Lung (tissue), 12 donors: ENCODE results near the gene DENND1C. TPM values are rescaled to one million over a fixed set of nuclear protein-coding genes. Genes with fewer than 3 reads are reported as not detected.

Experiments used
- ATAC-seq: fragments of 200-7000 bp; cut with Tn5 transposase; one replicate; pipeline ENCODE4 v1.9.1; 2020; ENCODE audit warnings: moderate number of reproducible peaks; ENCODE audit not compliant: insufficient read depth, low FRiP score
- DNase-seq, 3 donors: peaks; one replicate each; pipeline ENCODE4 v3.0.0-alpha.2; 2013 to 2017
- H3K27ac ChIP-seq, 2 donors: one replicate each; pipeline ENCODE4 v1.5.1; 2013; ENCODE audit warnings: mild to moderate bottlenecking in 2 of 2, moderate library complexity in 2 of 2, control low read depth in 1 of 2, inconsistent platforms in 1 of 2, low read depth in 1 of 2, low read length in 1 of 2
- H3K27me3 ChIP-seq, 3 donors: one replicate each; pipeline ENCODE4 v1.5.1; 2013; ENCODE audit warnings: low read length in 2 of 3; ENCODE audit not compliant: control insufficient read depth in 3 of 3, insufficient read depth in 3 of 3
- H3K36me3 ChIP-seq, 4 donors: one replicate each; pipeline ENCODE4 v1.5.1; 2013; ENCODE audit warnings: low read length in 4 of 4, mild to moderate bottlenecking in 1 of 4, moderate library complexity in 1 of 4; ENCODE audit not compliant: control insufficient read depth in 4 of 4, insufficient read depth in 4 of 4
- H3K4me1 ChIP-seq, 5 donors: one replicate each; pipeline ENCODE4 v1.5.1; 2013; ENCODE audit warnings: low read length in 5 of 5, mild to moderate bottlenecking in 2 of 5, moderate library complexity in 1 of 5; ENCODE audit not compliant: control insufficient read depth in 5 of 5, insufficient read depth in 5 of 5
- H3K4me3 ChIP-seq: one replicate; pipeline ENCODE4 v1.5.1; 2013; ENCODE audit warnings: mild to moderate bottlenecking, control low read depth, moderate library complexity
- H3K9ac ChIP-seq, 2 donors: one replicate each; pipeline ENCODE4 v1.5.1; 2013; ENCODE audit warnings: low read length in 2 of 2, control low read depth in 1 of 2; ENCODE audit not compliant: insufficient read depth in 1 of 2
- H3K9me3 ChIP-seq, 4 donors: one replicate each; pipeline ENCODE4 v1.5.1; 2013; ENCODE audit warnings: low read length in 3 of 4, mild to moderate bottlenecking in 1 of 4, moderate library complexity in 1 of 4; ENCODE audit not compliant: control insufficient read depth in 4 of 4, insufficient read depth in 3 of 4
- WGBS, 2 donors: extraction: QIAGEN DNeasy Blood & Tissue Kit; methylation state at CpG; one replicate each; pipeline ENCODE4 v1.1.7; 2013; 5-methylcytosine and 5-hydroxymethylcytosine counted together
- polyA plus RNA-seq, 2 donors: library from polyadenylated mRNA; stranded (reverse); fragments of 200-250 nt; gene quantifications; one replicate each; pipeline ENCODE4 v1.2.1, GENCODE V29; 2013
- total RNA-seq, 2 donors: library from RNA; depleted of rRNA in 1 of 2; stranded (reverse); fragments of >200 nt in 1 of 2; gene quantifications; one replicate each; pipeline ENCODE4 v1.2.1, GENCODE V29; 2014 to 2021
- TF ChIP-seq, protein P1 (sequence below): IDR thresholded peaks from 2 replicates; pipeline ENCODE4 v1.5.1; 2012; ENCODE audit warnings: mild to moderate bottlenecking; ENCODE audit errors: control extremely low read depth, extremely low read depth
- donor health status: control.
- donor health status: control.
- donor health status: Bipolar disorder and iron deficiency.
- donor health status: healthy.
- donor health status: DM: yes; HTN: yes; CAD: no.

DENND1C gene
- total and polyA plus RNA-seq, 4 donors, result 2.7 to 11.0 (median 9.3) TPM

- peaks cover 0 to 10% (median 4%) of the 10 kb centered on the region in 4 donors for H3K9me3 ChIP-seq
- no peaks in the 10 kb centered on the region for H3K4me1 ChIP-seq
- H3K4me3 ChIP-seq, result no peak overlapping the region
- TF ChIP-seq, protein P1, sequence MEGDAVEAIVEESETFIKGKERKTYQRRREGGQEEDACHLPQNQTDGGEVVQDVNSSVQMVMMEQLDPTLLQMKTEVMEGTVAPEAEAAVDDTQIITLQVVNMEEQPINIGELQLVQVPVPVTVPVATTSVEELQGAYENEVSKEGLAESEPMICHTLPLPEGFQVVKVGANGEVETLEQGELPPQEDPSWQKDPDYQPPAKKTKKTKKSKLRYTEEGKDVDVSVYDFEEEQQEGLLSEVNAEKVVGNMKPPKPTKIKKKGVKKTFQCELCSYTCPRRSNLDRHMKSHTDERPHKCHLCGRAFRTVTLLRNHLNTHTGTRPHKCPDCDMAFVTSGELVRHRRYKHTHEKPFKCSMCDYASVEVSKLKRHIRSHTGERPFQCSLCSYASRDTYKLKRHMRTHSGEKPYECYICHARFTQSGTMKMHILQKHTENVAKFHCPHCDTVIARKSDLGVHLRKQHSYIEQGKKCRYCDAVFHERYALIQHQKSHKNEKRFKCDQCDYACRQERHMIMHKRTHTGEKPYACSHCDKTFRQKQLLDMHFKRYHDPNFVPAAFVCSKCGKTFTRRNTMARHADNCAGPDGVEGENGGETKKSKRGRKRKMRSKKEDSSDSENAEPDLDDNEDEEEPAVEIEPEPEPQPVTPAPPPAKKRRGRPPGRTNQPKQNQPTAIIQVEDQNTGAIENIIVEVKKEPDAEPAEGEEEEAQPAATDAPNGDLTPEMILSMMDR, result no peak
- no peak overlapping the region for H3K9ac ChIP-seq
- WGBS, 2 donors, result 91 to 95% methylated on average over 7 of the region's 7 CpGs
- DNase-seq, result no peak
- no peak overlapping the region for H3K27ac ChIP-seq
- H3K36me3 ChIP-seq, result peaks cover 16 to 29% (median 23%) of the 10 kb centered on the region in 4 donors
- no peaks in the 10 kb centered on the region for H3K27me3 ChIP-seq
- ATAC-seq, result no peak
Measured at GRCh38 chr19:6451583-6452222, 29.9 kb downstream of the DENND1C start.

- Histone ChIP-seq H3K4me1 (no peaks in the 10 kb centered on the region), H3K27ac (no peak overlapping the region), H3K27me3 (no peaks in the 10 kb centered on the region), H3K9me3 (peaks cover 0 to 10% (median 5%) of the 10 kb centered on the region in 4 donors), H3K4me3 (no peak overlapping the region), H3K36me3 (peaks cover 15 to 37% (median 29%) of the 10 kb centered on the region in 4 donors), H3K9ac (no peak overlapping the region)
- ATAC-seq, result no peak
- TF ChIP-seq, protein P1, result no peak
- WGBS, 2 donors, result 95 to 97% methylated on average over 5 of the region's 5 CpGs
- DNase-seq, result no peak
Measured at GRCh38 chr19:6450166-6450565, 31.4 kb downstream of the DENND1C start.

GRCh38 chr19:6448045-6448444 is 33.5 kb downstream of the DENND1C start:
- no peaks in the 10 kb centered on the region for H3K27me3 ChIP-seq
- H3K36me3 ChIP-seq, result peaks cover 7 to 22% (median 16%) of the 10 kb centered on the region in 4 donors
- no peaks in the 10 kb centered on the region for H3K4me1 ChIP-seq
- H3K9me3 ChIP-seq, result peaks cover 0 to 3% (median 0%) of the 10 kb centered on the region in 4 donors
- H3K4me3 ChIP-seq, result no peak overlapping the region
- H3K9ac ChIP-seq, result no peak overlapping the region
- H3K27ac ChIP-seq, result no peak overlapping the region
- no peak for DNase-seq
- 89 to 97% methylated on average over 3 of the region's 3 CpGs for WGBS, 2 donors
- ATAC-seq, result no peak
- TF ChIP-seq, protein P1, result no peak

GRCh38 chr19:6446452-6446851 is 35.1 kb downstream of the DENND1C start:
- no peak overlapping the region for H3K4me3 ChIP-seq
- WGBS, 2 donors, result 93 to 97% methylated on average over 3 of the region's 3 CpGs
- TF ChIP-seq, protein P1, result no peak
- H3K36me3 ChIP-seq, result peaks cover 6 to 12% (median 12%) of the 10 kb centered on the region in 4 donors
- no peak for DNase-seq
- no peaks in the 10 kb centered on the region for H3K27me3 ChIP-seq
- no peak overlapping the region for H3K9ac ChIP-seq
- no peak for ATAC-seq
- no peak overlapping the region for H3K27ac ChIP-seq
- H3K4me1 ChIP-seq, result no peaks in the 10 kb centered on the region
- peaks cover 0 to 3% (median 0%) of the 10 kb centered on the region in 4 donors for H3K9me3 ChIP-seq
